K562 (cell line): ENCODE data around the gene EFHC1.

Experiments
- ARNT ChIP-seq, 2 experiments: fragments of 450-650 bp; IDR thresholded peaks; 2 replicates each; pipeline ENCODE4 v1.6.1; 2016; ENCODE audit warnings: mild to moderate bottlenecking in 1 of 2
- CBX5 ChIP-seq: IDR thresholded peaks from 2 replicates; pipeline ENCODE4 v1.6.1; 2014; ENCODE audit warnings: low read depth, borderline replicate concordance
- CHD4 ChIP-seq: fragments of 200-600 bp; sonication (generic); IDR thresholded peaks from 3 replicates; pipeline ENCODE4 v1.6.1; 2012; ENCODE audit warnings: low read depth, mild to moderate bottlenecking, mixed read lengths, low read length, inconsistent platforms; ENCODE audit not compliant: insufficient read depth, insufficient replicate concordance, poor library complexity, severe bottlenecking
- CTCF ChIP-seq, 3 experiments: IDR thresholded peaks in 2 of 3; conservative IDR thresholded peaks in 1 of 3; 2 replicates each; pipeline ENCODE4 v1.5.1; 2011 to 2012; ENCODE audit warnings: low read length in 3 of 3, mild to moderate bottlenecking in 3 of 3, control low read depth in 2 of 3, improper control_type of control experiment in 1 of 3, inconsistent platforms in 1 of 3, low read depth in 1 of 3, mixed read lengths in 1 of 3, moderate library complexity in 1 of 3; ENCODE audit not compliant: insufficient read depth in 2 of 3
- NR2C2 ChIP-seq, 2 experiments: fragments of 200-800 bp in 1 of 2; sonication (Bioruptor generic) in 1 of 2; sonication (generic) in 1 of 2; formaldehyde crosslinking in 1 of 2; IDR thresholded peaks; 2 replicates each; pipeline versions ENCODE4 v1.6.1 to v1.8.0; 2016 to 2022; ENCODE audit warnings: mild to moderate bottlenecking in 1 of 2, missing compliant biosample characterization in 1 of 2, missing genetic modification characterization in 1 of 2, missing genetic modification reagents in 1 of 2
- NR4A1 ChIP-seq, 2 experiments: fragments of 250-450 bp in 1 of 2; fragments of 450-650 bp in 1 of 2; sonication (Bioruptor Pico) in 1 of 2; IDR thresholded peaks; 2 replicates each; pipeline versions ENCODE4 v1.4.0 to v1.6.1; 2016 to 2020; ENCODE audit warnings: mild to moderate bottlenecking in 2 of 2, missing compliant biosample characterization in 1 of 2, missing genetic modification characterization in 1 of 2, moderate library complexity in 1 of 2
- POLR2AphosphoS2 ChIP-seq: IDR thresholded peaks from 2 replicates; pipeline ENCODE4 v1.6.1; 2012; ENCODE audit warnings: low read length, improper control_type of control experiment
- SAFB ChIP-seq: fragments of 200-400 bp; formaldehyde crosslinking; IDR thresholded peaks from 2 replicates; pipeline ENCODE4 v1.6.1; 2017; ENCODE audit warnings: low read depth, low read length, borderline replicate concordance
- TAF15 ChIP-seq: fragments of 200-400 bp; formaldehyde crosslinking; IDR thresholded peaks from 2 replicates; pipeline ENCODE4 v1.6.1; 2017; ENCODE audit warnings: mild to moderate bottlenecking, low read depth, low read length, moderate library complexity
- ZNF561 ChIP-seq: fragments of 450-650 bp; formaldehyde crosslinking; conservative IDR thresholded peaks from 2 replicates; pipeline ENCODE4 v1.4.0; 2020; ENCODE audit warnings: mild to moderate bottlenecking, moderate library complexity
- ZZZ3 ChIP-seq: fragments of 450-650 bp; IDR thresholded peaks from 2 replicates; pipeline ENCODE4 v1.6.1; 2016; ENCODE audit warnings: antibody characterized with exemption, mild to moderate bottlenecking, moderate library complexity

- no peak for TF ChIP-seq CTCF (IDR thresholded peaks at IDR 0.05 in 2 of 3, conservative IDR thresholded peaks at IDR 0.05 in 1 of 3; ENCODE audit: insufficient read depth in 2 of 3, low read depth in 1 of 3, low read length in 3 of 3)
- TF ChIP-seq TAF15, result no peak
- no peak for TF ChIP-seq ZNF561 (CRISPR knock-in tag)
- TF ChIP-seq ZZZ3, result no peak
- TF ChIP-seq CBX5, result no peak
- no peak for TF ChIP-seq NR4A1 (CRISPR knock-in tag; IDR thresholded peaks at IDR 0.05)
- no peak for TF ChIP-seq NR4A1 (tag; IDR thresholded peaks at IDR 0.05)
- TF ChIP-seq SAFB, result no peak
- TF ChIP-seq POLR2AphosphoS2, result no peak
- no peak for TF ChIP-seq CHD4
- no peak for TF ChIP-seq ARNT (IDR thresholded peaks at IDR 0.05)
- TF ChIP-seq NR2C2 (CRISPR knock-in tag; IDR thresholded peaks at IDR 0.05), result no peak
- TF ChIP-seq NR2C2 (tag; IDR thresholded peaks at IDR 0.05), result no peak
Measured at GRCh38 chr6:52554684-52555280, 134.6 kb downstream of the EFHC1 start.
